GM18907 (cell line): ENCODE data around the gene PHLDA1.

Experiments
- ATAC-seq: cut with Tn5 transposase; IDR thresholded peaks from one replicate; pipeline ENCODE4 v1.9.1; 2021; ENCODE audit warnings: mild to moderate bottlenecking, moderate library complexity; ENCODE audit not compliant: unreplicated experiment

Gene PHLDA1

DNA sequence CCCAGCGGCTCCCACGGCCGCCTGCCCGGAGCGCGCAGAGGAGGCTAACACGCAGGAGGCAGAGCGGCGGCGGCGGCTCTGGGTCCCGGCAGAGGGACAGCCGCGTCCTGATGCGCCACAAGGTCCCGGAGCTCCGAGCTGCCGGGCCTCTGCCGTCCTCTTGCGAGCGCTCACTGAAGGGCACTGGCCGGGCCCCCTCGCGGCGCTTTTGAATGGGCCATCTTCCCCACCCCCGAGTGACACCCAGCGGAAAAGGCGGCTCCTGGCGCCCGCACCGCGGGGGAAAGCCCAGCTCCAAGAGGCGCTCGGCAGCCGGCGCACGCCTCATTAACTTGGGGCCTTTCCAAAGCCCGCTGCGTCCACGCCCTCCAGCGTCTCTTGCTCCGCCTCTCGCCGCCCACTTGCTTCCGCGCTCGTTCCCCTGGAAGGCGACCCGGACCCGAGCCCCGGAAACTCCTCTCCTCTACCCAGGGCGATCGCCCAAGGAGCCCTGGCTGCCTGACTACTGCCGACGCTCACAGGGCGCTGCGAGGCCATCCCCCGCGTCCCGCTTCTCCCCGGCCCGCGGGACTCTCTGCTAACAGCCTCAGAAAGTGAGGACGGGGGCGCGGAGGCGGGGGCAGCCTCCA is at the start of gene PHLDA1:
Gene PHLDA1, minus strand, starts transcription at position 363 of the 629 bp plus-strand sequence.
- peak; percentile 87 for ATAC-seq

DNA sequence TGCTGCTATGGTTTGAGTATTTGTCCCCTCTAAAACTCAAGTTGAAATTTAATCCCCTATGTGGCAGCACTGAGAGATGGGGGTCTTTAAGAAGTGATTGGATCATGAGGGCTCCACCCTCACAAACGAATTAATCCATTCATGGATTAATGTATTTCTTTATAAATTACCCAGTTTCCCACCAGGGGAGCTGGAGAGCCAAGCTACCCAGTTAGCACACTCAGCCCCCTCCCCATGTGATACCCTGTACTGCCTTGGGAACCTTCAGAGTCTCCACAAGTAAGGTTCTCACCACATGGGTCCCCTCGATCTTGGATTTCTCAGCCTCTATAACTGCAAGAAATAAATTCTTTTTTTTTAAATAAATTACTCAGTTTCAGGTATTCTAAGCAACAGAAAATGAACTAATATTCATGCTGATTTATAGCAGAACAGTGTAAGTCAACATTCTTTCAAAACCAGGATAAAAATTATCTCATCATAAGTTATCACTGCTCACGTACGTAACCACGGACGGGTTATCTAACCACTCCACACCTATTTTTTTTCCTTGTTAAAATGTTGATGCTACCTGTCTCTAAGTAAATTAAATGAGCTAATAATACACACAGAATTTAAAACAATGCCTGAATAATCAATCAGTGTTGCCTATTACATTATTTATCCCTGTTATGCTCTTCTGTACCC is 49.3 kb upstream of the PHLDA1 start:
- no peak for ATAC-seq

DNA sequence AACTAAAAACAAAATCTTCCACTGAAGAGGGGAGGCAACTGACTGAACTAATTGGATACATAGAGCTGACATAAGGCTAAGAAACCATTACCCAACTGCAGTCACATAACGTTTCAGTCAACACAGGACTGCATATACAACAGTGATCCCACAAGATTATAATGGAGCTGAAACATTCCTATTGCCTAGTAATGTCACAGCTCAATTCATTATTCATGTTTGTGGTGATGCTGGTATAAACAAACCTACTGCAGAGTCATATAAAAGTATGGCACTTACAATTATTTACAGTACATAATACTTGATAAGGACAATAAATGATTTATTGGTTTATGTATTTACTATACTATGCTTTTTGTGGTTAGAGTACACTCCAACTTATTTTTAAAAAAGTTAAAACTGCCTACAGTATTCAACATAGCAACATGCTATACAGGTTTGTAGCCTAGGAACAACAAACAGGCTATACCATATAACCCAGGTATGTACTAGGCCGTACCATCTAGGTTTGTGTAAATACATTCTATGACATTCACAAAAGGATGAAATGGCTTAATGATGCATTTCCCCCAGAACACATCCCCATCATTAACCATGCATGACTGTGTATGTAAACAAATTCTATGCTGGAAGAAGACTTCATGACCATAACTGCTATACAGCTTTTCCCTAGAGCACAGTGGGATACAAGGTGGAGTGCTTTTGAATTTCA is 48.6 kb upstream of the PHLDA1 start:
- no peak for ATAC-seq

DNA sequence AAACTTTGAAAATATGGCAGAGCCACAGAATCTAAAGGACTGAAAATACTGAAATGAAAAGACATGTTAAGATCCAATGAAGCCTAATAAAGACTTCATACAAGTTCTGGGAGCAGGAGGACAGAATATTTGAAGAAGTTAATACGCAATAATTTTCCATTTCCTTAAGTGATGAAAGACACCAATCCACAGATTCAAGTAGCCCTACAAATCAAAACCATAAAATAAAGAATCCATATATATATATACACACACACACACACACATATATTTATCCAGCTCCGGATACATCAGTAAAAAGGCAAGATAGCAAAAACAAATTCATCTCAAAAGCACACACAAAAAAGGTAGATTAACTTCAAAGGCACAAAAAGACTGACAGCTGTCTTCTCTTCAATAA is 47.2 kb upstream of the PHLDA1 start:
- ATAC-seq: no peak

DNA sequence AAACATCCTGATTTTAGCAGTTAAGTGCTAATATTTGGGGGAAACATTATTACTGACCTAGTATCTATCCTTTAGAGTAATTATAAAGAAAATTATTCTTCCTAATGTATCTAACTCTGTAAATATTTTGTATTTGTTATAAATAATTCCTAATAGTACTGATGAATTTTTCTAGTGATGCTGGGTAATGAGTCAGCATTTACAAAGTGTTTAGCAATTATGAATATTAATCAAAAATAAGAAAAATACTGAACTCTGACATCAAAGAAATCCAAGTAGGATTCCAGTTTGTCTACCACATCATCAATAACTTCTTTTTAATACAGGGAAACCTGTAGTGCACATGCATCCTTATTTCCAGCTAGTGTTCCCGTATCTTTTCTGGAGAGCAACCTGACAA is 43.9 kb upstream of the PHLDA1 start:
- ATAC-seq: no peak

DNA sequence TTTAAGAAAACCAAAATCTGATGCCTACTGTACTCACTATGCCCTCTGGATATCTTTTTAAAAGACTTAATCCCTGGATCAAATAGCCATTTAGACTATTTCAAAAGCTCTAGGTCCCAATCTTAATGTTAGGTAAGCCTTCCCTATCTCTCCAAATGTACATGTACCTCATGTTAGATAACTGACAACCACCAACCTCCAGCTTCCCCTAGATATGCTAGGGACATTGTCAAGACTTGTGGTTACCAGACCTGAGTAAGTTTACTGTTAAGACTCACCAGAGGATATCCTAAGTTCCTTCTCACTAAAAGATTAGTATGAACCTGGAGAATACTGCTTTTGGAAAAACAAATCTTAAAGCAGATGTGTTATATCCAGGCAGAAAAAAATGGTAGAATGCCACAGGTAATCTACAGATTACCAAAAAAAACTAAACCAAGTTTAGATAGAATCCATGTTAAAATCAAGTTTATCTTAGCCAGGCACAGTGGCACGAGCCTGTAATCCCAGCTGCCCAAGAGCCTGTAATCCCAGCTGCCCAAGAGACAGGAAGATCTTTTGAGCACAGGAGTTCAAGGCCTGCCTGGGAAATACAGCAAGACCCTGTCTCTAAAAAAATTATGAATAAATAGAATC is 43.2 kb upstream of the PHLDA1 start:
- ATAC-seq: peak; percentile 62

DNA sequence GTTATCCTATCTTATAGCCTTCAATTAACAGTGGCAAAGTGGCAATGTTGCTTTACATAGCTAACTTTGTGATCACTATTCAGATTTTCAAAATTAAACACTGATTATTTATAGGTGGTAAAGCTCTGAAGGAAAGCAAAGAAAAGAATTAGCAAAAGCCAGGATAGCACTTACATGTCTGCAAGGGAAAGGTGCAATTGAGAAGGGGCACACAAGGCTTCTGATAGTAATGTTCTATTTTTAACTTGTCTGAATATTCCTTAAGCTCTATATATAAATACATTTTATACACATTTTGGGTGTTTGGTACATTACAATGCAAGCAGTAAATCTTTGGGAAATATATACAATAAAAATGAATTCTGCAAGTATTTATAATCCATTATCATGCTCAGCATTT is 42.0 kb upstream of the PHLDA1 start:
- no peak for ATAC-seq

DNA sequence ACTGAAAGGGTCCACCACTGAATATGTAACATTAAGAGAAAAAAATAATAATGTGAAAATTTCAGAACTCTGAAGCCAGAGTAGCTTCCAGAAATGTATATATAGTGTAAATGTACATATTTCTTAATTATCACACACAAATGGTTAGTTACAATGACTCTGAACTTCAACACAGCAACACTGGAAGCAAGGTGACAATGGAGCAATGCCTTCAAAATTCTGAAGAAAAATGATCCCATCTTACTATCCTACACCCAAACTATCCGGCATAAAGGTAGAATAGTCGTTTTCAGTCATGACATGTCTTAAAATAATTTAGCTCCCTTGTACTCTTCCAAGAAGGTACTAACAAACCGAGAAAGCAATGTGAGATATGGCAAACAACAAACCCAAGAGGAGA is 41.0 kb upstream of the PHLDA1 start:
- ATAC-seq: no peak

DNA sequence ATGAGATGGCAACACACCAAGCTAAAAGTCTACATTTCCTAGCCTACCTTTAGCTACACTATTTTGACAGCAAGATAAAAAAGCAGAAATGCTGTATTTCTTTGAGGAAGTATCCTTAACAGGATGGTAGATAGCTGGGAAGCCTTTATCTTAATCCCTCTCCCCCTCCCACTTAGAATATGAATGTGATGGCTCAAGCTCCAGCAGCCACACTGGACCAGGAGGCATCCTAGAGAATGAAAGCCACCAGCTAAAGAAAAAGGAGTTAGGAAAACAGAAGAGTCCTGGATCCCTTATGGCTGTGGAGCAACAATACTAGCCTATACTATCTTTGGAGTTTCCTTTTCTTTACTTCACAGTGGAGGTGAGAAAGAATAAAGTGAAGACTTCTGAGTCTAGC is 37.8 kb upstream of the PHLDA1 start:
- no peak for ATAC-seq

DNA sequence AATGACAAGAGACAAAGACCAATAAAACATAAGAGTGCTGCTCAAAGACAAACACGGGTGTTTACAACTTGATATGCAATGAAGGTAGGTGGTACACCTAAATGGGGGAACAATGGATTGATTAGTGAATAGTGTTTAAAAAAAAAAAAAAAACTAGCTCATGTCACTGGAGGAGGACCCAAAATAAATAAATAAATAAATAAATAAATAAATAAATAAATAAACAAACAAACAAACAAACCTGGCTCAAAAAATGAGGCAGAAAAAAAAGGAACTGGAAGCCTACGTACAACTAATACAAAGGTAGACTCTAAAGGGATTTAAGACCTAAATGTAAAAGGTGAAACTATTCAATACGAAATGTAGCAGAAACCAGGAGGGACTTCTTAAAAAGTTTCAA is 34.3 kb upstream of the PHLDA1 start:
- no peak for ATAC-seq

DNA sequence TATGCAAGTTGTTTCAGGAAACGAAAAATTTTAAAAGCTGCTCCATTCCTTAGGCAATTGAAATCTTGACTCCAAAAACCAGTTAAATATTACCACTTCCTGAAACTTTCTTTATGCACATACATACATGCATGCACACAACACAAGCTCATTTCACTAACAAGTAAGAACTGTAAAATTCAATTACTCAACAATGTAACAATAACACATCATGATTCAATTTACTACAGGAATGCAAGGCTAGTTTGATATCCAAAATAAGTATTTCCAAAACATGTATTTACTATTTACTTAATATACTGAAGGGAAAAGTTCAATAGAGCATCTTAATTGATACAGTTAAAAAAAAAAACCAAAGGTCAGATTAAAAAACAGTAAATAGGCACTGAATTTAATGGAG is 33.3 kb upstream of the PHLDA1 start:
- no peak for ATAC-seq

DNA sequence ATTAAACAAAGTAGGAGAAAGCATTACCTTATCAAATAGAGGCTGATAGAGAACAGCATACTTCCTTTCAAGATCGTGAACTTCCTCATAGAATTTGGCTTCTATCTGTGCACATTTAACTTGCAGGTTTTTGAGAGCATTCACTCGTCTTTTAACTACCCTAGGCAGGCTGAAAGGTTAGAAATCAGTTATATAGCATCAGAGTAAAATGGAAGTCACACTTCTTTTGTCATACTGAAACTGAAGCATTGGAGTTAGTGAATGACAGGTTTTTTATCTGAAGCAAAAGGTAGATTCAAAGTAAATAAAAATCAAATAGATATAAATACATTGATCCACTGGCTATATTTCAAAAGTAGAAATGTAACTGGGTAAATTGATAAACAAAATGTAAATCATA is 28.5 kb upstream of the PHLDA1 start:
- no peak for ATAC-seq

DNA sequence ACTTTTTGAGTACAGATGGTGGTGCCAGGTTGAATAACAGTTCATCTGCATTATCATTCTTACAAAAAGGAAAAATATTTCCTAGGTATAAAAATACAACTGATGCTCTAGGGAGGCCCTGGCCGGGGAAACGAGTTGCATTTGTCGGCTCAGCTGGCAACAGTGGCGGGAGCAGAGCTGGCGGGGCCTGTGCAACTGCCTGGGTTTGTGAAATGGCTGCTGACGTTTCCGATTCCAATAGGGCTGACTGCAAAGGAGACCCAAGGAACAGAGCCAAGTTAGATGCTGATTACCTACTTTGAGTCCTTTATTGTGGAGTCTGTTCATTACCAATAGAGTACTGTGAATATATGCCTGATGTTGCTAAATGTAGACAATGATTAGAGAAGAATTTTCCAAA is 25.8 kb upstream of the PHLDA1 start:
- ATAC-seq: no peak

DNA sequence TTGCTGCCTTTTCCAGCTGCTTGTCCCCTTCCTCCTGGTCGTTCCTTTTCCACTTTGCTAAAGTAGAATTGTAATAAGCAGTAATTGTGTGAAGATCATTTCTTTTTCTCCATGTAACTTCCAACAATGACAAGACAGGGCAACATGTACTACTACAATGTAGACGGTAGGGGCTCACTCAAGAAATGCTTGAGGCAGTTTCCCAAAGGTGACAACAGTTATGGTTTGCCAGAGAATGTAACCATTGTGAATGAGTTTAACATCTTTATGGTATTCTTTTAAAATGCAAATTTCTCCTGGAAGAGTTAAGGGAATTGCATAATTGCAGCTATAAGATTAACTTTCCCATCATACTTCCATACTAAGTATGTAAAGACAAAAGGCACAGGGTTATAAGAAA is 23.8 kb upstream of the PHLDA1 start:
- no peak for ATAC-seq

DNA sequence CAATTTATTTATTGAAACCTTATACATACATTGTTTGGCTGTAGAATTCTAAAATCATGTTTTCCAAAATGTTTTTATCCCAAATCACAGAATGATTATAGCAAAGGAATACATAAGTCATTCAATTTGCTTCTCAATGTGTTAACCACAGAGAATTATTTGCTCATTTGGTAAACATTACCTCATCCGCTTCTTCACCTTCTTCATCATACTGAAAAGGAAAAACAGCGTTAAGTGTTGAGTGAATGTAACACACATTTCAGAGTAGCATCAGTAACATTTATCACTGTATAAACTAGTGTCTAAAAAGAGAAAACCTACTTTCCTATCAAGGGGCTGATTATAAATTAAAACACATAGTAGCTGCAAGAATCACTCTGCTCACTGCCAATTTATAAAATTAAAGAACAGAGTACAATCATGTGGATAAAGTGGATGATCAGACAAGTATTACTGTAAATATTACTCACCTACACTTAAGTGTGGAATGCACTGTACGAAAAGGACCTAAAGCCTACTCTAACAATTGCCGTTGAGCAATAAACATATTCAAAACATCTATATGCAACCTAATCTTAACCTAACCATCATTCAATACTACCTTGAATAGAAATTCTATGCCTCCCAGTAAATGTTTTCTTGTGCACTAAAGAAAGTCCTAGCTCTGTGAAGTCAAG is 18.1 kb upstream of the PHLDA1 start:
- no peak for ATAC-seq

DNA sequence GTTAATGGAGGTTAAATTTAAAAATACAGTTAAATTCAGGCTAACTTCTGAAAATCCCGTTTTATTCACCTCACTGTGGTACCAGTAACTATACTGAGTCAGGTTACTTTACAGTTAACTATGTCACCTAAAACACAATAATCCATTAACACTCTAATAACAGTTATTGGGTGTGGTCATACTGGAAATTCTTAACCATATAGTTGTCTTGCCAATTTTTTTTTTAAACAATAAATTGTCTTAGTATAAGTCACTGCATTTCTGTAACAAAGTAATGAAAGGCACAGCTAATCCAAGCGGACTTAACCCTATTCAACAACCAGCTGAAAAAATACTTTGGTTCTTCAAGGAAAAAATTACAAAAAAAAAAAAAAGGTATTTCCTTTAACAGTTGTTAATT is 16.2 kb upstream of the PHLDA1 start:
- ATAC-seq: no peak

DNA sequence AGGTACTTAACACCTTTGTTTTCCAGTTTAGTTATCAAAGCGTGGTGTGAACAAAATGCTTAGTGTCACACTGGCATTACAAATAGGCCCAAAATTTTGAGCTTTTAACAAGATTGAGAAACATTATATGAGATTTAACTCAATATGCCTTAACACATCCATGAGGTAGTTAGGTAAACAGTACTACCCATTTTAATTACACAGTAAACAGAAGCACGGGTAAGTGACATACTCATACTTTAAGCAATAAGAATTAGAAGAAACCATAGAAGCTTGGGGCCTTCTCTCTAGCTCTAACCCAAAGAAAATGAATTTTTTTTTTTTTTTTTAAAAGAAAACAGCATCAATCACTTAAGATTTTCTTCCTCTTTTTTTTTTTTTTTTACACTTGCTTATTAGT is 15.5 kb upstream of the PHLDA1 start:
- ATAC-seq: no peak

DNA sequence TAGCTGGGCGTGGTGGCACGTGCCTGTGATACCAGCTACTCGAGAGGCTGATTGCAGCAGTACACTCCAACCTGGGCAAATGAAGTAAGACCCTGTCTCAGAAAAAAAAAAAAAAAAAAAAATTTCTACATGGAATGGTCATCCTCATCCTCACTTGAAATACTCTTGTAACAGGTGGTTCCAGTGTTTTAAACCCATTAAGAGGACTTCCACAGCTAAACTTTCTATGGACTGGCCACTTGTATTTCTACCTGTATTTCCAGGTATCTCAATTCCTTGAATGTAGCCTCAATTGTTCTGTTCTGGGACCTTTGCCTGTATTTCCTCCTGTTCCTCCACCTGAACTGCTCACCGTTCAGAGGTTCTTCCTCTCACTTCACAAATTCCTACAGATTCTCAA is 11.8 kb upstream of the PHLDA1 start:
- ATAC-seq: no peak

DNA sequence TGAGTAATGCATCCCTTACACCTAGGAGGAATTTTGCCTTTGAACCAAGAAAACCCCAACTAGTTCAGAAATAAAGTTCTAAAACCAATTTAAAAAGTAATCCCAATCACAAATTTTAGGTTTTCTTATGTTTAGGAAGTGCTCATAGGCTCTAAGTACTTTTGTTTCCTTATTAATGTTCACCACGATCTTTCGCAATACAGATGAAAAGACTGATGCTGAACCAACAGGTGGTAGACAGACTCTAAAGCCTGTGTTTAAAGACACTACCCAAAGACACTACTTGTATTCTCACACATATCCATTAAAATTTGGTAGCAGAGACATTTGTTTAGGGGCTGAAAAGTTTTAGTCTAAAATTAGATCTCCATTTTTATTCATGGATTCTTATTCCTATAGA is 10.6 kb upstream of the PHLDA1 start:
- no peak for ATAC-seq

DNA sequence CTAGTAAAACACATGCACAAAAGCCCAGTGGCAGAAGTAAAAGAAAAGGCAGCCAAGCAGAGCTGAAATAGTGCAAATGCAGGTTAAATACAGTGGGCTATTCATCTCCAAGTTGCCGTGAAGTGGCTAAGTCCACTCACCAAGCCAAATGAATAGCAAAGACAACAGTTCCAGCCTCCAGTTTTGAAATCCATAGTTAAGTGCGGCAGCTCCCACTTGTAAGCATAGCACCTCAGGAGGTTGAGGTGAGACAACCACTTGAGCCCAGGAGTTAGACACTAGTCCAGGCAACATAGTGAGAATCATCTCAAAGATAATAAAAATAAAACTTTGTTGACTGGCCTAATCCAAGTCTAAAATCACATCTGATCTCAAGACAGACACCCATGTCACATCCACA is 9.8 kb upstream of the PHLDA1 start:
- ATAC-seq: no peak

DNA sequence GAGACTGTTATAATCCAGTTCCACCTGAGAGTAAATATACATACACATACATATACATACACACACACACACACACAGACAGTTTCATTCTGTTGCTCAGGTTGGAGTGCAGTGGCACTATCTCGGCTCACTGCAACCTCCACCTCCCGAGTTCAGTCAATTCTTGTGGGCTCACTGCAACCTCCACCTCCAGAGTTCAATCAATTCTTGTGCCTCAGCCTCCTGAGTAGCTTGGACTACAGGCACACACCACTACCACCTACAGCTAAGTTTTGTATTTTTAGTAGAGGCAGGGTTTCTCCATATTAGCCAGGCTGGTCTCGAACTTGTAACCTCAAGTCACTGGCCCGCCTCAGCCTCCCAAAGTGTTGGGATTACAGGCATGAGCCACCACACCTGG is 8.9 kb upstream of the PHLDA1 start:
- ATAC-seq: no peak
